Liver (tissue), 9 donors: Measurements from ENCODE around the gene SLC45A1. TPM values are rescaled to one million over a fixed set of nuclear protein-coding genes. Genes with fewer than 3 reads are reported as not detected.

ENCODE experiments used
- DNase-seq: peaks from one replicate; pipeline ENCODE4 v3.0.0-alpha.2; 2017; ENCODE audit warnings: low spot score
- H3K27ac ChIP-seq, 2 donors: one replicate each; pipeline ENCODE4 v1.7.0; 2013; ENCODE audit warnings: inconsistent platforms in 2 of 2, low read length in 2 of 2, control low read depth in 1 of 2, low read depth in 1 of 2, mild to moderate bottlenecking in 1 of 2
- H3K27me3 ChIP-seq, 4 donors: one replicate each; pipeline versions ENCODE4 v1.6.1 to v1.7.0; 2013; ENCODE audit warnings: low read length in 3 of 4, inconsistent platforms in 1 of 4, mild to moderate bottlenecking in 1 of 4, moderate library complexity in 1 of 4; ENCODE audit not compliant: control insufficient read depth in 4 of 4, insufficient read depth in 4 of 4
- H3K36me3 ChIP-seq, 4 donors: one replicate each; pipeline versions ENCODE4 v1.6.1 to v1.7.0; 2013; ENCODE audit warnings: low read length in 3 of 4, mild to moderate bottlenecking in 3 of 4, low read depth in 1 of 4, moderate library complexity in 1 of 4; ENCODE audit not compliant: control insufficient read depth in 4 of 4, insufficient read depth in 3 of 4
- H3K4me1 ChIP-seq, 4 donors: one replicate each; pipeline versions ENCODE4 v1.6.1 to v1.7.0; 2013; ENCODE audit warnings: low read length in 3 of 4, mild to moderate bottlenecking in 3 of 4, moderate library complexity in 1 of 4; ENCODE audit not compliant: control insufficient read depth in 4 of 4, insufficient read depth in 4 of 4
- H3K4me3 ChIP-seq, 3 donors: one replicate each; pipeline versions ENCODE4 v1.6.1 to v1.7.0; 2013; ENCODE audit warnings: low read length in 3 of 3, control low read depth in 1 of 3, low read depth in 1 of 3, mild to moderate bottlenecking in 1 of 3
- H3K9ac ChIP-seq, 2 donors: one replicate each; pipeline ENCODE4 v1.7.0; 2013; ENCODE audit warnings: low read length in 2 of 2, mild to moderate bottlenecking in 2 of 2, moderate library complexity in 2 of 2, control low read depth in 1 of 2, low read depth in 1 of 2
- H3K9me3 ChIP-seq, 4 donors: one replicate each; pipeline versions ENCODE4 v1.6.1 to v1.7.0; 2013; ENCODE audit warnings: low read length in 3 of 4; ENCODE audit not compliant: control insufficient read depth in 4 of 4
- EGR1 ChIP-seq, 2 donors: IDR thresholded peaks; 2 replicates each; pipeline ENCODE4 v1.6.1; 2016 to 2018; ENCODE audit warnings: antibody characterized with exemption in 2 of 2, low read depth in 2 of 2
- FOXA1 ChIP-seq: IDR thresholded peaks from 2 replicates; pipeline ENCODE4 v1.6.1; 2016; ENCODE audit warnings: antibody characterized with exemption
- FOXA2 ChIP-seq: IDR thresholded peaks from 2 replicates; pipeline ENCODE4 v1.6.1; 2016; ENCODE audit warnings: antibody characterized with exemption
- GABPA ChIP-seq, 2 donors: IDR thresholded peaks in 1 of 2; conservative IDR thresholded peaks in 1 of 2; 2 replicates each; pipeline ENCODE4 v1.6.1; 2016; ENCODE audit warnings: antibody characterized with exemption in 2 of 2, mild to moderate bottlenecking in 1 of 2, moderate library complexity in 1 of 2
- HNF4A ChIP-seq, 2 donors: conservative IDR thresholded peaks; 2 replicates each; pipeline ENCODE4 v1.6.1; 2016; ENCODE audit warnings: antibody characterized with exemption in 2 of 2, mild to moderate bottlenecking in 2 of 2
- HNF4G ChIP-seq: IDR thresholded peaks from 2 replicates; pipeline ENCODE4 v1.6.1; 2016; ENCODE audit warnings: antibody characterized with exemption
- JUND ChIP-seq, 2 donors: IDR thresholded peaks; 2 replicates each; pipeline ENCODE4 v1.6.1; 2016; ENCODE audit warnings: antibody characterized with exemption in 2 of 2
- MAX ChIP-seq: IDR thresholded peaks from 2 replicates; pipeline ENCODE4 v1.6.1; 2016; ENCODE audit warnings: antibody characterized with exemption
- NR2F2 ChIP-seq: IDR thresholded peaks from 2 replicates; pipeline ENCODE4 v1.6.1; 2016; ENCODE audit warnings: antibody characterized with exemption
- RAD21 ChIP-seq, 2 donors: IDR thresholded peaks; 2 replicates each; pipeline ENCODE4 v1.6.1; 2016; ENCODE audit warnings: antibody characterized with exemption in 2 of 2, mild to moderate bottlenecking in 2 of 2
- REST ChIP-seq: IDR thresholded peaks from 2 replicates; pipeline ENCODE4 v1.6.1; 2016; ENCODE audit warnings: antibody characterized with exemption, mild to moderate bottlenecking
- RXRA ChIP-seq, 2 donors: IDR thresholded peaks; 2 replicates each; pipeline ENCODE4 v1.6.1; 2017 to 2018; ENCODE audit warnings: antibody characterized with exemption in 2 of 2, mild to moderate bottlenecking in 1 of 2
- SP1 ChIP-seq: IDR thresholded peaks from 2 replicates; pipeline ENCODE4 v1.6.1; 2018; ENCODE audit warnings: antibody characterized with exemption, mild to moderate bottlenecking
- TAF1 ChIP-seq: conservative IDR thresholded peaks from 2 replicates; pipeline ENCODE4 v1.6.1; 2016; ENCODE audit warnings: antibody characterized with exemption, mild to moderate bottlenecking
- YY1 ChIP-seq: IDR thresholded peaks from 2 replicates; pipeline ENCODE4 v1.6.1; 2016; ENCODE audit warnings: antibody characterized with exemption, mild to moderate bottlenecking
- WGBS: extraction: QIAGEN DNeasy Blood & Tissue Kit; methylation state at CpG from one replicate; pipeline ENCODE4 v1.1.7; 2013; 5-methylcytosine and 5-hydroxymethylcytosine counted together
- polyA plus RNA-seq, 2 donors: library from polyadenylated mRNA; stranded (reverse) in 1 of 2; unstranded in 1 of 2; fragments of 200-250 nt in 1 of 2; fragments of >200 nt in 1 of 2; fragmentation: Nextera tagmentation in 1 of 2; extraction: Ambion mirVana in 1 of 2; gene quantifications; one replicate each; pipeline versions ENCODE4 v1.2.1 to v1.2.3, GENCODE V29; 2013 to 2015
- total RNA-seq, 2 donors: library from RNA; depleted of rRNA; stranded (reverse); fragments of >200 nt; gene quantifications; one replicate each; pipeline ENCODE4 v1.2.3, GENCODE V29; 2014
- TF ChIP-seq, protein P1 (sequence below): IDR thresholded peaks from 2 replicates; pipeline ENCODE4 v1.6.1; 2016; ENCODE audit warnings: antibody characterized with exemption
- TF ChIP-seq, protein P2 (sequence below): fragments of 150-350 bp; IDR thresholded peaks from 2 replicates; pipeline ENCODE4 v1.5.1; 2017; ENCODE audit warnings: improper control_type of control experiment, low read depth, low read length; ENCODE audit not compliant: missing input control
- TF ChIP-seq, protein P3 (sequence below): IDR thresholded peaks from 2 replicates; pipeline ENCODE4 v1.6.1; 2016; ENCODE audit warnings: antibody characterized with exemption
- donor health status: healthy.
- donor health status: healthy.
- donor health status: healthy.
- donor health status: healthy.
- donor health status: healthy.

SLC45A1 gene
- total and polyA plus RNA-seq, 4 donors = 0.08 to 0.29 (median 0.14) TPM; not detected in 1

- TF ChIP-seq JUND (IDR thresholded peaks at IDR 0.05) (no peak), EGR1 (IDR thresholded peaks at IDR 0.05; ENCODE audit: low read depth in 2 of 2) (no peak), YY1 (no peak), FOXA1 (no peak), RXRA (IDR thresholded peaks at IDR 0.05) (peak in 1 of 2 donors; percentile 5), RAD21 (IDR thresholded peaks at IDR 0.05) (peak in 1 of 2 donors; percentile 3), SP1 (no peak)
- TF ChIP-seq, protein P1, sequence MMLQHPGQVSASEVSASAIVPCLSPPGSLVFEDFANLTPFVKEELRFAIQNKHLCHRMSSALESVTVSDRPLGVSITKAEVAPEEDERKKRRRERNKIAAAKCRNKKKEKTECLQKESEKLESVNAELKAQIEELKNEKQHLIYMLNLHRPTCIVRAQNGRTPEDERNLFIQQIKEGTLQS = no peak
- TF ChIP-seq, protein P2, sequence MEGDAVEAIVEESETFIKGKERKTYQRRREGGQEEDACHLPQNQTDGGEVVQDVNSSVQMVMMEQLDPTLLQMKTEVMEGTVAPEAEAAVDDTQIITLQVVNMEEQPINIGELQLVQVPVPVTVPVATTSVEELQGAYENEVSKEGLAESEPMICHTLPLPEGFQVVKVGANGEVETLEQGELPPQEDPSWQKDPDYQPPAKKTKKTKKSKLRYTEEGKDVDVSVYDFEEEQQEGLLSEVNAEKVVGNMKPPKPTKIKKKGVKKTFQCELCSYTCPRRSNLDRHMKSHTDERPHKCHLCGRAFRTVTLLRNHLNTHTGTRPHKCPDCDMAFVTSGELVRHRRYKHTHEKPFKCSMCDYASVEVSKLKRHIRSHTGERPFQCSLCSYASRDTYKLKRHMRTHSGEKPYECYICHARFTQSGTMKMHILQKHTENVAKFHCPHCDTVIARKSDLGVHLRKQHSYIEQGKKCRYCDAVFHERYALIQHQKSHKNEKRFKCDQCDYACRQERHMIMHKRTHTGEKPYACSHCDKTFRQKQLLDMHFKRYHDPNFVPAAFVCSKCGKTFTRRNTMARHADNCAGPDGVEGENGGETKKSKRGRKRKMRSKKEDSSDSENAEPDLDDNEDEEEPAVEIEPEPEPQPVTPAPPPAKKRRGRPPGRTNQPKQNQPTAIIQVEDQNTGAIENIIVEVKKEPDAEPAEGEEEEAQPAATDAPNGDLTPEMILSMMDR = no peak
Measured at GRCh38 chr1:8382608-8383505, 64.9 kb downstream of the SLC45A1 start (continued).

- Histone ChIP-seq H3K9me3 (no peaks in the 10 kb centered on the region), H3K27me3 (no peaks in the 10 kb centered on the region), H3K4me3 (no peak overlapping the region), H3K9ac (no peak overlapping the region), H3K36me3 (peaks cover 2 to 4% (median 3%) of the 10 kb centered on the region in 4 donors), H3K27ac (peak overlapping the region; percentile 23 to 57), H3K4me1 (peaks cover 6 to 59% (median 44%) of the 10 kb centered on the region in 4 donors)
- TF ChIP-seq EGR1 (IDR thresholded peaks at IDR 0.05; ENCODE audit: low read depth in 2 of 2) (no peak), FOXA2 (no peak), NR2F2 (no peak), HNF4A (conservative IDR thresholded peaks at IDR 0.05) (no peak), FOXA1 (no peak), MAX (no peak), SP1 (no peak), JUND (IDR thresholded peaks at IDR 0.05) (no peak), TAF1 (no peak), RXRA (IDR thresholded peaks at IDR 0.05) (no peak), HNF4G (no peak), YY1 (no peak), RAD21 (IDR thresholded peaks at IDR 0.05) (no peak), GABPA (IDR thresholded peaks at IDR 0.05 in 1 of 2, conservative IDR thresholded peaks at IDR 0.05 in 1 of 2) (no peak), REST (no peak)
- TF ChIP-seq, protein P3, sequence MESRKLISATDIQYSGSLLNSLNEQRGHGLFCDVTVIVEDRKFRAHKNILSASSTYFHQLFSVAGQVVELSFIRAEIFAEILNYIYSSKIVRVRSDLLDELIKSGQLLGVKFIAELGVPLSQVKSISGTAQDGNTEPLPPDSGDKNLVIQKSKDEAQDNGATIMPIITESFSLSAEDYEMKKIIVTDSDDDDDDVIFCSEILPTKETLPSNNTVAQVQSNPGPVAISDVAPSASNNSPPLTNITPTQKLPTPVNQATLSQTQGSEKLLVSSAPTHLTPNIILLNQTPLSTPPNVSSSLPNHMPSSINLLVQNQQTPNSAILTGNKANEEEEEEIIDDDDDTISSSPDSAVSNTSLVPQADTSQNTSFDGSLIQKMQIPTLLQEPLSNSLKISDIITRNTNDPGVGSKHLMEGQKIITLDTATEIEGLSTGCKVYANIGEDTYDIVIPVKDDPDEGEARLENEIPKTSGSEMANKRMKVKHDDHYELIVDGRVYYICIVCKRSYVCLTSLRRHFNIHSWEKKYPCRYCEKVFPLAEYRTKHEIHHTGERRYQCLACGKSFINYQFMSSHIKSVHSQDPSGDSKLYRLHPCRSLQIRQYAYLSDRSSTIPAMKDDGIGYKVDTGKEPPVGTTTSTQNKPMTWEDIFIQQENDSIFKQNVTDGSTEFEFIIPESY = no peak
- TF ChIP-seq, protein P1 = no peak
- TF ChIP-seq, protein P2 = no peak
- WGBS = 85% methylated on average over 6 of the region's 6 CpGs
- no peak for DNase-seq
Measured at GRCh38 chr1:8384088-8384487, 66.2 kb downstream of the SLC45A1 start.
